ENCODE data around the gene TMEM8B. TPM values are rescaled to one million over a fixed set of nuclear protein-coding genes. Genes with fewer than 3 reads are reported as not detected.

Gene TMEM8B
- polyA plus RNA-seq, 1 donor (not counting 4 experiments of a cell fraction or from before 2014, with no cell fraction given) = 1.3 TPM

- no peak overlapping the region for H3K4me3 ChIP-seq (ENCODE audit: control insufficient read depth in 2 of 3, extremely low read depth in 1 of 3, insufficient read depth in 2 of 3, low read depth in 1 of 3, low read length in 3 of 3)
- peaks cover 6% of the 10 kb centered on the region for H3K4me1 ChIP-seq (ENCODE audit: control insufficient read depth, extremely low read depth, insufficient read depth, low read length)
- no peaks in the 10 kb centered on the region for H4K20me1 ChIP-seq (ENCODE audit: control insufficient read depth, extremely low read depth, insufficient read depth, low read length)
- H3K36me3 ChIP-seq (ENCODE audit: control insufficient read depth in 2 of 2, extremely low read depth in 1 of 2, insufficient read depth in 2 of 2, low read length in 2 of 2) = no peaks in the 10 kb centered on the region
- no peaks in the 10 kb centered on the region for H3K9me1 ChIP-seq (ENCODE audit: control insufficient read depth, extremely low read depth, insufficient read depth, low read length)
- DNase-seq (ENCODE audit: low read depth, low spot score) (no peak), FAIRE-seq (no peak)
- TF ChIP-seq, protein P1, sequence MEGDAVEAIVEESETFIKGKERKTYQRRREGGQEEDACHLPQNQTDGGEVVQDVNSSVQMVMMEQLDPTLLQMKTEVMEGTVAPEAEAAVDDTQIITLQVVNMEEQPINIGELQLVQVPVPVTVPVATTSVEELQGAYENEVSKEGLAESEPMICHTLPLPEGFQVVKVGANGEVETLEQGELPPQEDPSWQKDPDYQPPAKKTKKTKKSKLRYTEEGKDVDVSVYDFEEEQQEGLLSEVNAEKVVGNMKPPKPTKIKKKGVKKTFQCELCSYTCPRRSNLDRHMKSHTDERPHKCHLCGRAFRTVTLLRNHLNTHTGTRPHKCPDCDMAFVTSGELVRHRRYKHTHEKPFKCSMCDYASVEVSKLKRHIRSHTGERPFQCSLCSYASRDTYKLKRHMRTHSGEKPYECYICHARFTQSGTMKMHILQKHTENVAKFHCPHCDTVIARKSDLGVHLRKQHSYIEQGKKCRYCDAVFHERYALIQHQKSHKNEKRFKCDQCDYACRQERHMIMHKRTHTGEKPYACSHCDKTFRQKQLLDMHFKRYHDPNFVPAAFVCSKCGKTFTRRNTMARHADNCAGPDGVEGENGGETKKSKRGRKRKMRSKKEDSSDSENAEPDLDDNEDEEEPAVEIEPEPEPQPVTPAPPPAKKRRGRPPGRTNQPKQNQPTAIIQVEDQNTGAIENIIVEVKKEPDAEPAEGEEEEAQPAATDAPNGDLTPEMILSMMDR (optimal IDR thresholded peaks at IDR 0.05 in 1 of 3, IDR thresholded peaks at IDR 0.05 in 1 of 3, conservative IDR thresholded peaks at IDR 0.05 in 1 of 3; ENCODE audit: extremely low read depth in 1 of 3, insufficient read depth in 2 of 3, low read length in 3 of 3) = no peak
- no peak for TF ChIP-seq EZH2 (IDR thresholded peaks at IDR 0.05; ENCODE audit: low read length)
- no peak overlapping the region for H2AFZ ChIP-seq (ENCODE audit: control insufficient read depth, low read length)
- dilution Hi-C loops (cut with MboI; ENCODE audit: extremely low pct_ligation_motif_present, low sequenced_read_pairs) = no loop called here
- no peaks in the 10 kb centered on the region for H3K79me2 ChIP-seq (ENCODE audit: control insufficient read depth, insufficient read depth, low read length)
- H3K27ac ChIP-seq (ENCODE audit: control insufficient read depth, insufficient read depth, low read length) = no peak overlapping the region
- H3K27me3 ChIP-seq (ENCODE audit: control insufficient read depth, extremely low read depth, insufficient read depth, low read length) = no peaks in the 10 kb centered on the region
- no peak overlapping the region for H3K4me2 ChIP-seq (ENCODE audit: control insufficient read depth, extremely low read depth, insufficient read depth, low read depth, low read length)
- no peak overlapping the region for H3K9ac ChIP-seq (ENCODE audit: control insufficient read depth, extremely low read depth, insufficient read depth, low read length)
- H3K9me3 ChIP-seq (ENCODE audit: control insufficient read depth, low read depth, low read length) = no peaks in the 10 kb centered on the region
These were observed 38.5 kb downstream of the TMEM8B start for GRCh38 chr9:35867538-35867937.

- no peak for FAIRE-seq
- no peaks in the 10 kb centered on the region for H3K27me3 ChIP-seq (ENCODE audit: control insufficient read depth, extremely low read depth, insufficient read depth, low read length)
- dilution Hi-C loops (cut with MboI; ENCODE audit: extremely low pct_ligation_motif_present, low sequenced_read_pairs) = no loop called here
These were observed 39.9 kb downstream of the TMEM8B start for GRCh38 chr9:35868933-35869332.

More at GRCh38 chr9:35868933-35869332, 39.9 kb downstream of the TMEM8B start:
- peaks cover 6% of the 10 kb centered on the region for H3K4me1 ChIP-seq (ENCODE audit: control insufficient read depth, extremely low read depth, insufficient read depth, low read length)
- no peak for TF ChIP-seq EZH2 (IDR thresholded peaks at IDR 0.05; ENCODE audit: low read length)
- TF ChIP-seq, protein P1 (optimal IDR thresholded peaks at IDR 0.05 in 1 of 3, IDR thresholded peaks at IDR 0.05 in 1 of 3, conservative IDR thresholded peaks at IDR 0.05 in 1 of 3; ENCODE audit: extremely low read depth in 1 of 3, insufficient read depth in 2 of 3, low read length in 3 of 3) = no peak
- H3K9ac ChIP-seq (ENCODE audit: control insufficient read depth, extremely low read depth, insufficient read depth, low read length) = no peak overlapping the region
- H3K9me3 ChIP-seq (ENCODE audit: control insufficient read depth, low read depth, low read length) = no peaks in the 10 kb centered on the region
- no peaks in the 10 kb centered on the region for H3K79me2 ChIP-seq (ENCODE audit: control insufficient read depth, insufficient read depth, low read length)
- no peak for DNase-seq (ENCODE audit: low read depth, low spot score)
- no peak overlapping the region for H3K4me2 ChIP-seq (ENCODE audit: control insufficient read depth, extremely low read depth, insufficient read depth, low read depth, low read length)
- no peaks in the 10 kb centered on the region for H4K20me1 ChIP-seq (ENCODE audit: control insufficient read depth, extremely low read depth, insufficient read depth, low read length)
- H3K27ac ChIP-seq (ENCODE audit: control insufficient read depth, insufficient read depth, low read length) = no peak overlapping the region
- H3K36me3 ChIP-seq (ENCODE audit: control insufficient read depth in 2 of 2, extremely low read depth in 1 of 2, insufficient read depth in 2 of 2, low read length in 2 of 2) = no peaks in the 10 kb centered on the region
- H3K9me1 ChIP-seq (ENCODE audit: control insufficient read depth, extremely low read depth, insufficient read depth, low read length) = no peaks in the 10 kb centered on the region
- H2AFZ ChIP-seq (ENCODE audit: control insufficient read depth, low read length) = no peak overlapping the region
- no peak overlapping the region for H3K4me3 ChIP-seq (ENCODE audit: control insufficient read depth in 2 of 3, extremely low read depth in 1 of 3, insufficient read depth in 2 of 3, low read depth in 1 of 3, low read length in 3 of 3)
